DOHH2 (cell line): Measurements from ENCODE around the gene FOXP4.

Experiments
- EZH2phosphoT487 ChIP-seq: fragments of 200-600 bp; sonication (generic); IDR thresholded peaks from 2 replicates; pipeline ENCODE4 v1.6.1; 2017; ENCODE audit warnings: borderline replicate concordance, mild to moderate bottlenecking, antibody characterized with exemption, low read length, moderate library complexity, mixed read lengths
- TF ChIP-seq, protein P1 (sequence below): fragments of 200-600 bp; sonication (generic); IDR thresholded peaks from one replicate; pipeline ENCODE4 v1.5.1; 2014; ENCODE audit warnings: antibody characterized with exemption, mild to moderate bottlenecking, low read depth, low read length; ENCODE audit not compliant: poor library complexity, severe bottlenecking

DNA sequence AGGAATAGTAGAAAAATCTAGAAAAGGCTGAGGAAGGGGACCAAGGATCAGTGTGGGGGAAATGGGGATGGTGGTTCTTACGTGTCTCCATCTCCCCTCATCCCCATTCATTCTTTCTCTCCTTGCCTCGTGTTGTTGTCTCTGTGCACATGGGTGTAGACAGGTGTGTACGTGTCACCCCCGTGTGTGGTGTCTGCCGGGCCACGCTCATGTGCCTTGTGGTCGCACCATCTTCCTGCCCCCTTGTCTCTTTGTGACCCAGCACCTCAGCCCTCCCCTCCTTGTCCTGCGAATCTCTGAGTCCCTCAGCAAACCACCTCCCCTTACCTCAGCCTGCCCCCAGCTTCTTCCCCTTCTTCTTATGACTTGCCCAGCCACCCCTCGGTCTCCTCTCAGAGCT is 39.4 kb downstream of the FOXP4 start:
- TF ChIP-seq, protein P1, sequence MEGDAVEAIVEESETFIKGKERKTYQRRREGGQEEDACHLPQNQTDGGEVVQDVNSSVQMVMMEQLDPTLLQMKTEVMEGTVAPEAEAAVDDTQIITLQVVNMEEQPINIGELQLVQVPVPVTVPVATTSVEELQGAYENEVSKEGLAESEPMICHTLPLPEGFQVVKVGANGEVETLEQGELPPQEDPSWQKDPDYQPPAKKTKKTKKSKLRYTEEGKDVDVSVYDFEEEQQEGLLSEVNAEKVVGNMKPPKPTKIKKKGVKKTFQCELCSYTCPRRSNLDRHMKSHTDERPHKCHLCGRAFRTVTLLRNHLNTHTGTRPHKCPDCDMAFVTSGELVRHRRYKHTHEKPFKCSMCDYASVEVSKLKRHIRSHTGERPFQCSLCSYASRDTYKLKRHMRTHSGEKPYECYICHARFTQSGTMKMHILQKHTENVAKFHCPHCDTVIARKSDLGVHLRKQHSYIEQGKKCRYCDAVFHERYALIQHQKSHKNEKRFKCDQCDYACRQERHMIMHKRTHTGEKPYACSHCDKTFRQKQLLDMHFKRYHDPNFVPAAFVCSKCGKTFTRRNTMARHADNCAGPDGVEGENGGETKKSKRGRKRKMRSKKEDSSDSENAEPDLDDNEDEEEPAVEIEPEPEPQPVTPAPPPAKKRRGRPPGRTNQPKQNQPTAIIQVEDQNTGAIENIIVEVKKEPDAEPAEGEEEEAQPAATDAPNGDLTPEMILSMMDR = no peak
- no peak for TF ChIP-seq EZH2phosphoT487
